Measurements from ENCODE around the gene EIF4E1B.

The EIF4E1B gene

GRCh38 chr5:176624142-176624541, 6.3 kb upstream of the EIF4E1B start:
- no peak for DNase-seq
- in situ Hi-C loops (cut with HindIII; ENCODE audit: low pct_ligation_motif_present, low pct_unique_long_range_greater_than_20kb, low sequenced_read_pairs): no loop called here

GRCh38 chr5:176624938-176625337, 5.5 kb upstream of the EIF4E1B start:
- in situ Hi-C loops (cut with HindIII; ENCODE audit: low pct_ligation_motif_present, low pct_unique_long_range_greater_than_20kb, low sequenced_read_pairs): no loop called here
- no peak for DNase-seq

DNA sequence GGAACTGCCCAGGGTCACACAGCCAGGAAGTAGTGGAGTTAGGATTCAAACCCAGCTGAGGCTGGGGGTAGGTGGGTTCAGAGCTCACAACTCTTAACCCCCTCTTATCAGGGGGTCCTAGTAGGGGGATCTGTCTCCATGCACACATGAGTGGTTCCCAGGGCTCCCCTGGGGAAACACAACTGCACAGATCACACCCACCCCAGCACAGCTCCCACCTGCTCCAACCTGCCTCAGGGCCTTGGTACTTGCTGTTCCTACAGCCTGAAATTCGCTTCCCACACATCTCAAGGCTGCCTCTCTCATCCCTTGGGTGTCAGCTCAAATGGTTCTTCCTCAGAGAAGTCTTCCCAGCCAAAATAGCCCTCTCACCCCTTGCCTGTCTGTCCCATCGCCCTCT, 5.0 kb upstream of the EIF4E1B start:
- in situ Hi-C loops (cut with HindIII; ENCODE audit: low pct_ligation_motif_present, low pct_unique_long_range_greater_than_20kb, low sequenced_read_pairs): no loop called here
- DNase-seq: no peak

DNA sequence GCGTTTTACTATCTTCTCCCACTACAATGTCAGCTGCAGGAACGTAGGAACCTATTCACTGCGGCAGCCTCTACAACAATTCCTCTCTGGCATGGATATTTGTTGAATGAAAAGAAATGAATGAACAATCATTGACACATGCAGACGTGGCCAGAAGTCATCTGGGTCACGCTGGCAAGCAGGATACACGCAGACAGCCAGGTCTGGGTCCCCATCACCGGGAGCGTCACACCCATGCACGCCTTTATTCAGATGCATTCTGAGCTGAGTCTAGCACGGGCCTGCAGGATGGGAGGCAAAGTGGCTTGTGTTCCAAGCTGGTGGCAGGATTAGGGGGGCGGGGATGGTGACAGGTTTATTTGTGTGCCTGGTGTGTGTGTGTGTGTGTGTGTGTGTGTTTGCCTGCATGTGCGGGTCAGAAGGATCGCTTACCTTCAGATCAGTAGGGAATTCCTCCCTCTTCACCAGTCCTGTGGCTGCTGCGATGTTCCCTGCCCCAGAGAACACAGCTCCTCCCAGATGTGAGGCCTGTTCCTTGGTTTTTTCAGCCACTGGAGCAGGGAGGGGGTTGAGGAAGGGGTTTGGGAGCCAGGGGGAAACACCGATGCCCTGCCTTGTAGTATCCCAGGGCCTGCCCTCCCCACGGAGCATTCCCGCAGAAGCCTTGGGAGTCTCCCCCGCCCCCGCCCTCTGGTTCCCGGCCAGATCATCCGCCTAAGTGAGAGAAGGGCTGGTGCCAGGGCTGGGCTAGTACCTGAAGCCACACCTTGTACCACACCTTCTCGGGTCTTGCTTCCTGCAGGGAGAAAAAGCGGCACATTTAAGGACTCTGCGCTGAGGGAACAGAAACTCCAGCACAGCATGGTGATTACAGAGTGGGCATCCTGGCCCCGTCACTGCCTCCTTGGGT, 4.3 kb upstream of the EIF4E1B start:
- in situ Hi-C loops (cut with HindIII; ENCODE audit: low pct_ligation_motif_present, low pct_unique_long_range_greater_than_20kb, low sequenced_read_pairs): no loop called here
- DNase-seq: no peak

GRCh38 chr5:176626876-176627236, 3.6 kb upstream of the EIF4E1B start:
- in situ Hi-C loops (cut with HindIII; ENCODE audit: low pct_ligation_motif_present, low pct_unique_long_range_greater_than_20kb, low sequenced_read_pairs): no loop called here
- DNase-seq: no peak

GRCh38 chr5:176627582-176627981, 2.9 kb upstream of the EIF4E1B start:
- in situ Hi-C loops (cut with HindIII; ENCODE audit: low pct_ligation_motif_present, low pct_unique_long_range_greater_than_20kb, low sequenced_read_pairs): no loop called here
- DNase-seq: no peak

- in situ Hi-C loops (cut with HindIII; ENCODE audit: low pct_ligation_motif_present, low pct_unique_long_range_greater_than_20kb, low sequenced_read_pairs): no loop called here
Measured at GRCh38 chr5:176628406-176629228, 1.9 kb upstream of the EIF4E1B start.

GRCh38 chr5:176629317-176629852, 1.1 kb upstream of the EIF4E1B start:
- in situ Hi-C loops (cut with HindIII; ENCODE audit: low pct_ligation_motif_present, low pct_unique_long_range_greater_than_20kb, low sequenced_read_pairs): no loop called here
- no peak for DNase-seq

More at GRCh38 chr5:176628406-176629228, 1.9 kb upstream of the EIF4E1B start:
- DNase-seq: no peak

DNA sequence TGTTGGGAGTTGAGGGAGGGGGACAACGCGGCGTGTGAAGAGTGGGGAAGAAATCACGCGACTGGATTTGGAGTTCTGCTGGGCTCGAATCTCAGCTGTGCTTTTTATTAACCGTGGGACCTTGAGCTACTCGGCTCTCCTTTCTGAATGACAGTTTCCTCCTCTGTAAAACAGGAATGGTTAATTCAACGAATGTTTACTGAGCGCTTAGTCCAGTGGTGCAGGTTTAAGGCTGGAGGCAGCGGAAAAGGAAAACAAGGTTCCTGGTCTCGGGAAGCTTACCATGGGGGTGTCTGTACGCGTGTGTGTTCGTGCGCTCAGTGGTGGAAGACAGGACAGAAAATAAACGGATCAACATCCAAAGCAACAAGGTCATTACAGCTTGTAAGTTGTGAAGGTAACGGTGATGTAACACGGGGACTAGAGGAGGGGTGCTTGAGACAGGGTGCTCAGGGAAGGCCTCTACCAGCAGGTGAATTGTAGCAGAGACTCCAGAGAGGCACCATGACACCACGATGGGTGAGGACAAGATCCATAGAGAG, 277 bp downstream of the EIF4E1B start:
- in situ Hi-C loops (cut with HindIII; ENCODE audit: low pct_ligation_motif_present, low pct_unique_long_range_greater_than_20kb, low sequenced_read_pairs): no loop called here
- no peak for DNase-seq

GRCh38 chr5:176631383-176632200, 1.1 kb downstream of the EIF4E1B start:
- in situ Hi-C loops (cut with HindIII; ENCODE audit: low pct_ligation_motif_present, low pct_unique_long_range_greater_than_20kb, low sequenced_read_pairs): no loop called here
- no peak for DNase-seq

GRCh38 chr5:176632745-176633144, 2.3 kb downstream of the EIF4E1B start:
- DNase-seq: no peak
- in situ Hi-C loops (cut with HindIII; ENCODE audit: low pct_ligation_motif_present, low pct_unique_long_range_greater_than_20kb, low sequenced_read_pairs): no loop called here

- no peak for DNase-seq
- in situ Hi-C loops (cut with HindIII; ENCODE audit: low pct_ligation_motif_present, low pct_unique_long_range_greater_than_20kb, low sequenced_read_pairs): no loop called here
Measured at GRCh38 chr5:176633598-176633997, 3.1 kb downstream of the EIF4E1B start.

DNA sequence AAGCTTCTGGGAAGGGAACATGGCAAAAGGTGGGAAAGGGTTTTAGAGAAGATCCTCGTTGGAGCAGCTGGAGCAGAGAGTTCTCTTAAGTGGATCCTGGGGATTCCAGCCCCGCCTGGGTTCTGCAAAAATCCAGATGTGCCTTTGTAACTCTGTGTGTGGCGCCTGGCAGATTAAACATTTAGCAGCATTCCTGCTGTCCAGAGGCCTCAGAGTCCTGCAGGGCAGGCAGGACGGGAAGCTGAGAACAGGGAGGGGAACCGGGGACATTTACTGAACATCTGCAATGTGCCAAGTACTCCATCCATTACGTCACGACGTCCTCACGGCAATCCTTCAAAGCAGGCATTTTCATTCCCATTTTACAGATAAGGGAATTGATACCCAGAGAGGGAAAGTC, 6.0 kb downstream of the EIF4E1B start:
- in situ Hi-C loops (cut with HindIII; ENCODE audit: low pct_ligation_motif_present, low pct_unique_long_range_greater_than_20kb, low sequenced_read_pairs): no loop called here
- no peak for DNase-seq

DNA sequence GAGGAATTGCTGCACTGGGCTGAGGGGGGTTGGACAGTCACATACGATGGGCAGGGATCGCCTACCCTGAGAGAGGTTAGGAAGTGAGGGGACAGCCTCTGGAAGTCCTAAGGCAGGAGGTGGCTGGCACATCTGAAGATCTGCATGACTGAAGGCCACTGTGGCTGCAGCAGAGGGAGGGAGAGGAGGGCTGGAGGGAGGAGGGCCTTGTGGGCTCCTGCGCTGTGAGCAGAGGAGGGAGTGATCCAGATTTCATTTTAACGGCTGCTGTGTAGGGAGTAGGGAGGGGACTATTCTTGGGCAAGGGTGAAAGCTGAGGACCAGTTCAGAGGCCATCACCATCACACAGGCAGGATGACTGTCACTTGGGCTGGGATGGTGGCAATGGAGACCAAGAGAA, 7.1 kb downstream of the EIF4E1B start:
- no peak for DNase-seq
- in situ Hi-C loops (cut with HindIII; ENCODE audit: low pct_ligation_motif_present, low pct_unique_long_range_greater_than_20kb, low sequenced_read_pairs): no loop called here

- DNase-seq: no peak
- in situ Hi-C loops (cut with HindIII; ENCODE audit: low pct_ligation_motif_present, low pct_unique_long_range_greater_than_20kb, low sequenced_read_pairs): no loop called here
Measured at GRCh38 chr5:176638437-176638836, 8.0 kb downstream of the EIF4E1B start.

GRCh38 chr5:176639208-176639607, 8.7 kb downstream of the EIF4E1B start:
- in situ Hi-C loops (cut with HindIII; ENCODE audit: low pct_ligation_motif_present, low pct_unique_long_range_greater_than_20kb, low sequenced_read_pairs): no loop called here

GRCh38 chr5:176639981-176640380, 9.5 kb downstream of the EIF4E1B start:
- in situ Hi-C loops (cut with HindIII; ENCODE audit: low pct_ligation_motif_present, low pct_unique_long_range_greater_than_20kb, low sequenced_read_pairs): no loop called here
- DNase-seq: no peak

More at GRCh38 chr5:176639208-176639607, 8.7 kb downstream of the EIF4E1B start:
- DNase-seq: no peak

DNA sequence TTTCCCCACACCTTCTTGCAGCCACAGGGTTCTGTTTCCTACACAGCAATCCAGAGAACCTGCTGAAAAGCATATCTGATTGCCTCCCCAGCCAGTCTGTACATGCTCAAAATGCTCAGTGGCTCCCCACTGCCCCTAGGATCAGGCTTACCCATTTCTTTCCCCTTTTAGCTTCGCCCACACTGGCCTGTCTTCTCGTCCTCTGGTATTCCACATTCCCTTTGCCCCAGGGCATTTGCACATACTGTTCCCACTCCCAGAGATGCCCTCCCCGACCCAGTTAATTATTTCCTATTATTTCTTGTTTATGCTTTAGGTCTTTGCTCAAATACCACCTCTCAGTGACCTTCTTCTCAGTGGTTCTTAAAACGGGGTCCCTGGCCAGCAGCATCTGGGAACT, 10.1 kb downstream of the EIF4E1B start:
- no peak for DNase-seq
- in situ Hi-C loops (cut with HindIII; ENCODE audit: low pct_ligation_motif_present, low pct_unique_long_range_greater_than_20kb, low sequenced_read_pairs): no loop called here
